ENCODE measurements around the gene APBB2.

DNA sequence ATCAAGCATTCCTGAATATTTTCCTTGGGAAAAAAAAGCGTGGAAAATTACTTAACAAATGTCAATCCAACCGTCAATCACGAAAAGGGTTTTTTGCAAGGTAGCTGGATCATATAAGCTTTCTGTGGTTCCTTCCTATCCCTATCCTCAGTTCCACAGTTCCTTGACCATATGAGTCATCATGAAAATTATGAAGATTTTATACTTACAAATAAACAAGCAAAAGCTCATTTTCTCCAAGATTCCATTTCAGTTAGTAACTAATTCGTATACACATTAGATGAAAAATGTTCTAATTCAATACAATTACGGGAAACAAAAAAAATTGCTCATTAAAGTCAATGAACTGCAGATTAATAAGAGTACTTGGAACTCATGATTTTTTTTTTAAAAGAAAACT lies 235.8 kb downstream of the APBB2 start:
- TF ChIP-seq, protein P1, sequence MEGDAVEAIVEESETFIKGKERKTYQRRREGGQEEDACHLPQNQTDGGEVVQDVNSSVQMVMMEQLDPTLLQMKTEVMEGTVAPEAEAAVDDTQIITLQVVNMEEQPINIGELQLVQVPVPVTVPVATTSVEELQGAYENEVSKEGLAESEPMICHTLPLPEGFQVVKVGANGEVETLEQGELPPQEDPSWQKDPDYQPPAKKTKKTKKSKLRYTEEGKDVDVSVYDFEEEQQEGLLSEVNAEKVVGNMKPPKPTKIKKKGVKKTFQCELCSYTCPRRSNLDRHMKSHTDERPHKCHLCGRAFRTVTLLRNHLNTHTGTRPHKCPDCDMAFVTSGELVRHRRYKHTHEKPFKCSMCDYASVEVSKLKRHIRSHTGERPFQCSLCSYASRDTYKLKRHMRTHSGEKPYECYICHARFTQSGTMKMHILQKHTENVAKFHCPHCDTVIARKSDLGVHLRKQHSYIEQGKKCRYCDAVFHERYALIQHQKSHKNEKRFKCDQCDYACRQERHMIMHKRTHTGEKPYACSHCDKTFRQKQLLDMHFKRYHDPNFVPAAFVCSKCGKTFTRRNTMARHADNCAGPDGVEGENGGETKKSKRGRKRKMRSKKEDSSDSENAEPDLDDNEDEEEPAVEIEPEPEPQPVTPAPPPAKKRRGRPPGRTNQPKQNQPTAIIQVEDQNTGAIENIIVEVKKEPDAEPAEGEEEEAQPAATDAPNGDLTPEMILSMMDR (IDR thresholded peaks at IDR 0.05): no peak
- no peak for TF ChIP-seq POLR2A (IDR thresholded peaks at IDR 0.05)
